ENCODE data around the gene PTPRK.

Gene PTPRK

GRCh38 chr6:128251445-128252340 is 268.7 kb downstream of the PTPRK start:
- Histone ChIP-seq H3K36me3 (ENCODE audit: control insufficient read depth, insufficient read depth, low read length) (no peaks in the 10 kb centered on the region), H3K27ac (ENCODE audit: low read depth, low read length) (no peak overlapping the region), H3K4me3 (ENCODE audit: low read length) (no peak overlapping the region), H3K4me1 (ENCODE audit: control insufficient read depth, insufficient read depth, low read length) (no peaks in the 10 kb centered on the region), H3K9ac (ENCODE audit: low read length) (no peak overlapping the region), H3K27me3 (ENCODE audit: control insufficient read depth, insufficient read depth, low read length) (no peaks in the 10 kb centered on the region)

GRCh38 chr6:128250370-128251070 is 269.9 kb downstream of the PTPRK start:
- H3K4me1 ChIP-seq (ENCODE audit: control insufficient read depth, insufficient read depth, low read length): no peaks in the 10 kb centered on the region
- H3K27ac ChIP-seq (ENCODE audit: low read depth, low read length): no peak overlapping the region
- H3K27me3 ChIP-seq (ENCODE audit: control insufficient read depth, insufficient read depth, low read length): no peaks in the 10 kb centered on the region
- H3K4me3 ChIP-seq (ENCODE audit: low read length): no peak overlapping the region
- no peak overlapping the region for H3K9ac ChIP-seq (ENCODE audit: low read length)
- H3K36me3 ChIP-seq (ENCODE audit: control insufficient read depth, insufficient read depth, low read length): no peaks in the 10 kb centered on the region

- Histone ChIP-seq H3K27ac (ENCODE audit: low read depth, low read length) (no peak overlapping the region), H3K4me3 (ENCODE audit: low read length) (no peak overlapping the region), H3K36me3 (ENCODE audit: control insufficient read depth, insufficient read depth, low read length) (no peaks in the 10 kb centered on the region), H3K4me1 (ENCODE audit: control insufficient read depth, insufficient read depth, low read length) (no peaks in the 10 kb centered on the region), H3K9ac (ENCODE audit: low read length) (no peak overlapping the region), H3K27me3 (ENCODE audit: control insufficient read depth, insufficient read depth, low read length) (no peaks in the 10 kb centered on the region)
Measured at GRCh38 chr6:128249429-128249828, 271.0 kb downstream of the PTPRK start.

GRCh38 chr6:128246472-128247260 is 273.7 kb downstream of the PTPRK start:
- H3K27ac ChIP-seq (ENCODE audit: low read depth, low read length): no peak overlapping the region
- no peaks in the 10 kb centered on the region for H3K36me3 ChIP-seq (ENCODE audit: control insufficient read depth, insufficient read depth, low read length)
- no peaks in the 10 kb centered on the region for H3K27me3 ChIP-seq (ENCODE audit: control insufficient read depth, insufficient read depth, low read length)
- no peak overlapping the region for H3K9ac ChIP-seq (ENCODE audit: low read length)
- H3K4me3 ChIP-seq (ENCODE audit: low read length): no peak overlapping the region
- no peaks in the 10 kb centered on the region for H3K4me1 ChIP-seq (ENCODE audit: control insufficient read depth, insufficient read depth, low read length)

GRCh38 chr6:128244751-128245405 is 275.5 kb downstream of the PTPRK start:
- no peaks in the 10 kb centered on the region for H3K36me3 ChIP-seq (ENCODE audit: control insufficient read depth, insufficient read depth, low read length)
- no peak overlapping the region for H3K4me3 ChIP-seq (ENCODE audit: low read length)
- H3K27me3 ChIP-seq (ENCODE audit: control insufficient read depth, insufficient read depth, low read length): no peaks in the 10 kb centered on the region
- H3K9ac ChIP-seq (ENCODE audit: low read length): no peak overlapping the region
- H3K4me1 ChIP-seq (ENCODE audit: control insufficient read depth, insufficient read depth, low read length): no peaks in the 10 kb centered on the region
- H3K27ac ChIP-seq (ENCODE audit: low read depth, low read length): no peak overlapping the region

- no peak overlapping the region for H3K27ac ChIP-seq (ENCODE audit: low read depth, low read length)
- H3K27me3 ChIP-seq (ENCODE audit: control insufficient read depth, insufficient read depth, low read length): no peaks in the 10 kb centered on the region
- H3K9ac ChIP-seq (ENCODE audit: low read length): no peak overlapping the region
- no peaks in the 10 kb centered on the region for H3K36me3 ChIP-seq (ENCODE audit: control insufficient read depth, insufficient read depth, low read length)
- no peaks in the 10 kb centered on the region for H3K4me1 ChIP-seq (ENCODE audit: control insufficient read depth, insufficient read depth, low read length)
- H3K4me3 ChIP-seq (ENCODE audit: low read length): no peak overlapping the region
Measured at GRCh38 chr6:128242765-128243403, 277.5 kb downstream of the PTPRK start.

GRCh38 chr6:128241216-128241615 is 279.2 kb downstream of the PTPRK start:
- no peak overlapping the region for H3K9ac ChIP-seq (ENCODE audit: low read length)
- H3K4me1 ChIP-seq (ENCODE audit: control insufficient read depth, insufficient read depth, low read length): no peaks in the 10 kb centered on the region
- H3K4me3 ChIP-seq (ENCODE audit: low read length): no peak overlapping the region
- H3K36me3 ChIP-seq (ENCODE audit: control insufficient read depth, insufficient read depth, low read length): no peaks in the 10 kb centered on the region
- no peak overlapping the region for H3K27ac ChIP-seq (ENCODE audit: low read depth, low read length)
- no peaks in the 10 kb centered on the region for H3K27me3 ChIP-seq (ENCODE audit: control insufficient read depth, insufficient read depth, low read length)

GRCh38 chr6:128240024-128240428 is 280.4 kb downstream of the PTPRK start:
- H3K4me3 ChIP-seq (ENCODE audit: low read length): no peak overlapping the region
- H3K36me3 ChIP-seq (ENCODE audit: control insufficient read depth, insufficient read depth, low read length): no peaks in the 10 kb centered on the region
- no peak overlapping the region for H3K9ac ChIP-seq (ENCODE audit: low read length)
- no peaks in the 10 kb centered on the region for H3K4me1 ChIP-seq (ENCODE audit: control insufficient read depth, insufficient read depth, low read length)
- no peak overlapping the region for H3K27ac ChIP-seq (ENCODE audit: low read depth, low read length)
- H3K27me3 ChIP-seq (ENCODE audit: control insufficient read depth, insufficient read depth, low read length): no peaks in the 10 kb centered on the region

GRCh38 chr6:128239146-128239545 is 281.3 kb downstream of the PTPRK start:
- no peaks in the 10 kb centered on the region for H3K4me1 ChIP-seq (ENCODE audit: control insufficient read depth, insufficient read depth, low read length)
- H3K27ac ChIP-seq (ENCODE audit: low read depth, low read length): no peak overlapping the region
- no peak overlapping the region for H3K9ac ChIP-seq (ENCODE audit: low read length)
- no peaks in the 10 kb centered on the region for H3K27me3 ChIP-seq (ENCODE audit: control insufficient read depth, insufficient read depth, low read length)
- H3K4me3 ChIP-seq (ENCODE audit: low read length): no peak overlapping the region
- H3K36me3 ChIP-seq (ENCODE audit: control insufficient read depth, insufficient read depth, low read length): no peaks in the 10 kb centered on the region

- Histone ChIP-seq H3K9ac (ENCODE audit: low read length) (no peak overlapping the region), H3K4me3 (ENCODE audit: low read length) (no peak overlapping the region), H3K27me3 (ENCODE audit: control insufficient read depth, insufficient read depth, low read length) (no peaks in the 10 kb centered on the region), H3K4me1 (ENCODE audit: control insufficient read depth, insufficient read depth, low read length) (no peaks in the 10 kb centered on the region), H3K27ac (ENCODE audit: low read depth, low read length) (no peak overlapping the region), H3K36me3 (ENCODE audit: control insufficient read depth, insufficient read depth, low read length) (no peaks in the 10 kb centered on the region)
Measured at GRCh38 chr6:128238225-128238624, 282.2 kb downstream of the PTPRK start.

GRCh38 chr6:128235556-128235955 is 284.8 kb downstream of the PTPRK start:
- no peak overlapping the region for H3K9ac ChIP-seq (ENCODE audit: low read length)
- no peak overlapping the region for H3K4me3 ChIP-seq (ENCODE audit: low read length)
- no peaks in the 10 kb centered on the region for H3K36me3 ChIP-seq (ENCODE audit: control insufficient read depth, insufficient read depth, low read length)

More at GRCh38 chr6:128235556-128235955, 284.8 kb downstream of the PTPRK start:
- Histone ChIP-seq H3K27ac (ENCODE audit: low read depth, low read length) (no peak overlapping the region), H3K27me3 (ENCODE audit: control insufficient read depth, insufficient read depth, low read length) (no peaks in the 10 kb centered on the region), H3K4me1 (ENCODE audit: control insufficient read depth, insufficient read depth, low read length) (no peaks in the 10 kb centered on the region)
